GM23338 (cell line): ENCODE data around the gene CMTM5. TPM values are rescaled to one million over a fixed set of nuclear protein-coding genes. Genes with fewer than 3 reads are reported as not detected.

ENCODE experiments used
- ATAC-seq: fragments of 200-7000 bp; cut with Tn5 transposase; 3 replicates; pipeline ENCODE4 v1.9.1; 2020
- DNase-seq: peaks from one replicate; pipeline ENCODE4 v3.0.0-alpha.2; 2015; ENCODE audit warnings: low spot score
- H2AFZ ChIP-seq: fragments of 200-600 bp; sonication (generic); 2 replicates; pipeline ENCODE4 v1.8.0; 2016; ENCODE audit warnings: antibody characterized with exemption, mild to moderate bottlenecking, moderate library complexity
- H3F3A ChIP-seq: fragments of 200-600 bp; sonication (generic); replicated peaks from 2 replicates; pipeline ENCODE4 v1.8.0; 2017; ENCODE audit warnings: antibody characterized with exemption, mixed run types, low read depth
- H3K27ac ChIP-seq: fragments of 200-600 bp; sonication (generic); 2 replicates; pipeline ENCODE4 v1.6.1; 2016; ENCODE audit warnings: low read depth
- H3K27me3 ChIP-seq: fragments of 200-600 bp; sonication (generic); 2 replicates; pipeline ENCODE4 v1.8.0; 2016; ENCODE audit warnings: mild to moderate bottlenecking, mixed run types, moderate library complexity; ENCODE audit not compliant: insufficient read depth
- H3K36me3 ChIP-seq: fragments of 200-600 bp; sonication (generic); 2 replicates; pipeline ENCODE4 v1.8.0; 2016; ENCODE audit warnings: mild to moderate bottlenecking; ENCODE audit not compliant: insufficient read depth
- H3K4me1 ChIP-seq: fragments of 200-600 bp; sonication (generic); 2 replicates; pipeline ENCODE4 v1.8.0; 2016; ENCODE audit warnings: mild to moderate bottlenecking, moderate library complexity; ENCODE audit not compliant: insufficient read depth
- H3K4me2 ChIP-seq: fragments of 200-600 bp; sonication (generic); 2 replicates; pipeline ENCODE4 v1.7.1; 2017; ENCODE audit warnings: mixed run types
- H3K4me3 ChIP-seq: fragments of 200-600 bp; sonication (generic); 2 replicates; pipeline ENCODE4 v1.6.1; 2016; ENCODE audit warnings: mixed run types
- H3K79me2 ChIP-seq: fragments of 200-600 bp; sonication (generic); replicated peaks from 2 replicates; pipeline ENCODE4 v1.8.0; 2017; ENCODE audit warnings: mild to moderate bottlenecking; ENCODE audit not compliant: insufficient read depth
- H3K9me2 ChIP-seq: fragments of 200-600 bp; sonication (generic); 2 replicates; pipeline ENCODE4 v1.8.0; 2017; ENCODE audit not compliant: insufficient read depth
- H4K20me1 ChIP-seq: fragments of 200-600 bp; sonication (generic); replicated peaks from 2 replicates; pipeline ENCODE4 v1.8.0; 2017; ENCODE audit warnings: mild to moderate bottlenecking; ENCODE audit not compliant: insufficient read depth
- H3K27ac Mint-ChIP-seq: 2 replicates; pipeline ENCODE4 v1.8.0; 2020; ENCODE audit warnings: inconsistent platforms, mild to moderate bottlenecking, moderate library complexity, mixed read lengths
- H3K27me3 Mint-ChIP-seq: 3 replicates; pipeline ENCODE4 v1.8.0; 2022; ENCODE audit warnings: low read depth, mild to moderate bottlenecking, moderate library complexity, mixed read lengths, inconsistent platforms; ENCODE audit not compliant: insufficient read depth, poor library complexity
- H3K36me3 Mint-ChIP-seq: 3 replicates; pipeline ENCODE4 v1.8.0; 2021; ENCODE audit warnings: low read depth, mild to moderate bottlenecking, inconsistent platforms, moderate library complexity, mixed read lengths
- H3K4me1 Mint-ChIP-seq: 3 replicates; pipeline ENCODE4 v1.8.0; 2020; ENCODE audit warnings: mild to moderate bottlenecking, inconsistent platforms, mixed read lengths
- H3K4me3 Mint-ChIP-seq: 3 replicates; pipeline ENCODE4 v1.8.0; 2021; ENCODE audit warnings: moderate library complexity, mild to moderate bottlenecking, inconsistent platforms, mixed read lengths
- H3K9me3 Mint-ChIP-seq: 3 replicates; pipeline ENCODE4 v1.8.0; 2020; ENCODE audit warnings: moderate library complexity, mild to moderate bottlenecking, inconsistent platforms, mixed read lengths
- ETS1 ChIP-seq: IDR thresholded peaks from 2 replicates; pipeline ENCODE4 v1.6.1; 2016; ENCODE audit warnings: antibody characterized with exemption
- EZH2phosphoT487 ChIP-seq: fragments of 200-600 bp; sonication (generic); IDR thresholded peaks from one replicate; pipeline ENCODE4 v1.8.1; 2018; ENCODE audit warnings: antibody characterized with exemption; ENCODE audit not compliant: unreplicated experiment
- JUNB ChIP-seq: IDR thresholded peaks from one replicate; pipeline ENCODE4 v1.6.1; 2016; ENCODE audit warnings: antibody characterized with exemption; ENCODE audit not compliant: unreplicated experiment
- NANOG ChIP-seq: IDR thresholded peaks from 2 replicates; pipeline ENCODE4 v1.6.1; 2016; ENCODE audit warnings: antibody characterized with exemption, borderline replicate concordance
- STAT1 ChIP-seq: IDR thresholded peaks from one replicate; pipeline ENCODE4 v1.6.1; 2016; ENCODE audit warnings: antibody characterized with exemption; ENCODE audit not compliant: unreplicated experiment
- ZNF114 ChIP-seq: fragments of 250-450 bp; sonication (Bioruptor Pico); IDR thresholded peaks from 2 replicates; pipeline ENCODE4 v1.5.0; 2020; ENCODE audit warnings: mild to moderate bottlenecking, moderate library complexity
- ZNF331 ChIP-seq: fragments of 250-450 bp; sonication (Bioruptor Pico); IDR thresholded peaks from 2 replicates; pipeline ENCODE4 v1.5.0; 2020; ENCODE audit warnings: low read depth, mild to moderate bottlenecking, moderate library complexity
- ZNF462 ChIP-seq: fragments of 250-450 bp; sonication (Bioruptor Pico); IDR thresholded peaks from 2 replicates; pipeline ENCODE4 v1.5.0; 2020; ENCODE audit warnings: mild to moderate bottlenecking, moderate library complexity
- polyA plus RNA-seq: library from polyadenylated mRNA; unstranded; fragments of >200 nt; fragmentation: Nextera tagmentation; extraction: Ambion mirVana; gene quantifications from 2 replicates; pipeline ENCODE4 v1.2.1, GENCODE V29; 2016
- total RNA-seq: library from RNA; depleted of rRNA; stranded (reverse); fragments of >200 nt; shearing (Covaris generic); gene quantifications from 2 replicates; pipeline ENCODE4 v1.2.3, GENCODE V29; 2014

Gene CMTM5
- total and polyA plus RNA-seq, 2 experiments from 2014 or later, result 0.24 TPM; not detected in 1

- no peak overlapping the region for H3K4me3 Mint-ChIP-seq
- Histone ChIP-seq H3K36me3 (no peaks in the 10 kb centered on the region), H3K27me3 (peaks cover 15% of the 10 kb centered on the region), H3K4me2 (peak overlapping the region; percentile 70), H3K9me2 (no peaks in the 10 kb centered on the region), H4K20me1 (peaks cover 5% of the 10 kb centered on the region; the same call in 1 of the 2 replicates), H3F3A (peaks cover 6% of the 10 kb centered on the region; the same call in 1 of the 2 replicates), H3K4me3 (0 out of 2 replicates have a peak overlapping the region, but pooled peaks have one; percentile 36), H2AFZ (peak overlapping the region; percentile 66; the same call in 1 of the 2 replicates), H3K79me2 (no peaks in the 10 kb centered on the region), H3K27ac (no peak overlapping the region), H3K4me1 (peaks cover 15% of the 10 kb centered on the region)
- peaks cover 9% of the 10 kb centered on the region for H3K36me3 Mint-ChIP-seq
- DNase-seq (peak; percentile 62), ATAC-seq (peak; percentile 84)
- H3K9me3 Mint-ChIP-seq, result peaks cover 4% of the 10 kb centered on the region; the same call in 1 of the 3 replicates
- peaks cover 6% of the 10 kb centered on the region for H3K27me3 Mint-ChIP-seq
- no peak for TF ChIP-seq ZNF462
- TF ChIP-seq JUNB, result no peak
- TF ChIP-seq ZNF114 (CRISPR knock-in tag), result no peak
- no peak for TF ChIP-seq EZH2phosphoT487
- TF ChIP-seq ETS1, result no peak
- TF ChIP-seq ZNF331 (CRISPR knock-in tag), result no peak
- TF ChIP-seq NANOG, result no peak
- no peak for TF ChIP-seq STAT1
- peaks cover 17% of the 10 kb centered on the region for H3K4me1 Mint-ChIP-seq
- H3K27ac Mint-ChIP-seq, result no peak overlapping the region
These were observed 30.0 kb upstream of the CMTM5 start for GRCh38 chr14:23346693-23347405.
